ENCODE data around the gene LGR4. TPM values are rescaled to one million over a fixed set of nuclear protein-coding genes. Genes with fewer than 3 reads are reported as not detected.

The LGR4 gene
- total RNA-seq, 1 experiment from 2014 or later, result 33.4 TPM

DNA sequence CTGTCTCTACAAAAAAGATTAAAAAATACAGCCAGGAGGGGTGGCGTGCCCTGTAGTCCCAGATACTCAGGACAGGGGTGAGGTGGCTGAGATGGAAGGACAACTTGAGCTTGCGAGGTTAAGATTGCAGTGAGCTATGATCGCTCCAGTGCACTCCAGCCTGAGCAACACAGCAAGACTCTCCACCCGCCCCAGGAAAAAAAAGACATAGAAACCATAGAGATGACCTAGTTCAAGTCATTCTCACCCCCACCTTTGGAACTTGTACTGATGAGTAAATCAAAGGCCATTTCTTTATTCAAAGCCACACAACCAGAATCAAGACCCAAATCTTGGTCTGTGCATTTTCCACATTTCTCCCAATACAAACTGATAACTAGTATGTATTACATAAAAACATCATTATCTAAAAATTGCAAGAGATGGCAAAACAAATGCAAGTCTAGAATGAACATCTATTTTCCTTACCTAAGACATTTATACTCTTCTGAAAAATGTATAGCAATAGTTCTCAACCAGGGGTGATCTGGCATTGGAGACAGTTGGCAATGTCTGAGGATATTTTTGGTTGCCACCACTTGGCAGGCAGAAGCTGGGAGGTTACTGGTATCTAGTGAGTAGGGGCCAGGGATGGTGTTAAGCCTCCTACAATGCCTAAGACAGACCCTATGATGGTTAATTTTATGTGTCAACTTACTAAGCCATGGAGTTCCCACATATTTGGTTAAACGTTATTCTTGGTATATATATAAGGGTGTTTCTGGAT lies 34.6 kb downstream of the LGR4 start:
- TF ChIP-seq EZH2 (IDR thresholded peaks at IDR 0.05; ENCODE audit: low read depth), result no peak
- TF ChIP-seq, protein P1, sequence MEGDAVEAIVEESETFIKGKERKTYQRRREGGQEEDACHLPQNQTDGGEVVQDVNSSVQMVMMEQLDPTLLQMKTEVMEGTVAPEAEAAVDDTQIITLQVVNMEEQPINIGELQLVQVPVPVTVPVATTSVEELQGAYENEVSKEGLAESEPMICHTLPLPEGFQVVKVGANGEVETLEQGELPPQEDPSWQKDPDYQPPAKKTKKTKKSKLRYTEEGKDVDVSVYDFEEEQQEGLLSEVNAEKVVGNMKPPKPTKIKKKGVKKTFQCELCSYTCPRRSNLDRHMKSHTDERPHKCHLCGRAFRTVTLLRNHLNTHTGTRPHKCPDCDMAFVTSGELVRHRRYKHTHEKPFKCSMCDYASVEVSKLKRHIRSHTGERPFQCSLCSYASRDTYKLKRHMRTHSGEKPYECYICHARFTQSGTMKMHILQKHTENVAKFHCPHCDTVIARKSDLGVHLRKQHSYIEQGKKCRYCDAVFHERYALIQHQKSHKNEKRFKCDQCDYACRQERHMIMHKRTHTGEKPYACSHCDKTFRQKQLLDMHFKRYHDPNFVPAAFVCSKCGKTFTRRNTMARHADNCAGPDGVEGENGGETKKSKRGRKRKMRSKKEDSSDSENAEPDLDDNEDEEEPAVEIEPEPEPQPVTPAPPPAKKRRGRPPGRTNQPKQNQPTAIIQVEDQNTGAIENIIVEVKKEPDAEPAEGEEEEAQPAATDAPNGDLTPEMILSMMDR (conservative IDR thresholded peaks at IDR 0.05), result no peak
- Histone ChIP-seq H3K4me3 (no peak overlapping the region), H2AFZ (no peak overlapping the region), H3K79me2 (ENCODE audit: low read depth) (peaks cover 85% of the 10 kb centered on the region), H3K9me3 (ENCODE audit: insufficient read depth, low read depth) (no peaks in the 10 kb centered on the region), H3K4me2 (no peak overlapping the region), H3K27me3 (ENCODE audit: insufficient read depth, low read depth) (no peaks in the 10 kb centered on the region), H3K27ac (no peak overlapping the region), H4K20me1 (ENCODE audit: insufficient read depth) (no peaks in the 10 kb centered on the region), H3K4me1 (replicated peaks; ENCODE audit: insufficient read depth) (no peaks in the 10 kb centered on the region), H3K36me3 (ENCODE audit: low read depth) (0 out of 2 replicates have a peak, but pooled peaks cover 6% of the 10 kb centered on the region), H3K9me2 (ENCODE audit: insufficient read depth) (no peaks in the 10 kb centered on the region), H3F3A (ENCODE audit: insufficient read depth, low read depth) (no peaks in the 10 kb centered on the region)
- no peak for DNase-seq
- ChIA-PET CTCF (no interaction called here), POLR2A (ENCODE audit: unreplicated experiment) (no interaction called here)
- no TSS peak for BruUV-seq (replicated peaks)
- intact Hi-C loops (cut with micrococcal nuclease; ENCODE audit: unreplicated experiment), result no loop called here

DNA sequence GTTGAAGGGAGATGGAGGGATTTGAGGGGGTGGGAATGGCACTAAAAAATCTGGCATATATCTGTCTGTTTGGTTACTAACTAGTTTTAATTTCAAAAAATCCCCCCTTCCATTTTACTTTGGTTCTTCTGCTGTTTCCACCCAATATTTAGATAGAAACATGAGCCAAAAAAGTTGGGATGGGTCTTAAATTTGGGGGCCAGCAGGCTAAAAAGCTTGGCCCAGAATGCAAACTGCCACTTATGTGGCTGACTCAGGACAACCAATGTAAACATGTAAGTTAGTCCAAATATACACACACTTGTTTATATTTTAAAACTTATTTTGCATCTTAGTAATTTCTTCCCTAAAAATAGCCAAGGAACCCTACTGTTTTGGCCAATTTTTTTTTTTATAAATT lies 35.7 kb downstream of the LGR4 start:
- Histone ChIP-seq H2AFZ (no peak overlapping the region), H3K9me2 (ENCODE audit: insufficient read depth) (no peaks in the 10 kb centered on the region), H3K27ac (no peak overlapping the region), H3F3A (ENCODE audit: insufficient read depth, low read depth) (no peaks in the 10 kb centered on the region), H3K36me3 (ENCODE audit: low read depth) (0 out of 2 replicates have a peak, but pooled peaks cover 6% of the 10 kb centered on the region), H3K9me3 (ENCODE audit: insufficient read depth, low read depth) (no peaks in the 10 kb centered on the region), H3K79me2 (ENCODE audit: low read depth) (peaks cover 85% of the 10 kb centered on the region), H4K20me1 (ENCODE audit: insufficient read depth) (no peaks in the 10 kb centered on the region), H3K27me3 (ENCODE audit: insufficient read depth, low read depth) (no peaks in the 10 kb centered on the region), H3K4me1 (replicated peaks; ENCODE audit: insufficient read depth) (no peaks in the 10 kb centered on the region), H3K4me3 (no peak overlapping the region), H3K4me2 (no peak overlapping the region)
- BruUV-seq (replicated peaks), result no TSS peak
- TF ChIP-seq, protein P1 (conservative IDR thresholded peaks at IDR 0.05), result no peak
- no peak for TF ChIP-seq EZH2 (IDR thresholded peaks at IDR 0.05; ENCODE audit: low read depth)
- POLR2A ChIA-PET (ENCODE audit: unreplicated experiment), result no interaction called here
- intact Hi-C loops (cut with micrococcal nuclease; ENCODE audit: unreplicated experiment), result no loop called here
- no peak for DNase-seq
- CTCF ChIA-PET, result no interaction called here

DNA sequence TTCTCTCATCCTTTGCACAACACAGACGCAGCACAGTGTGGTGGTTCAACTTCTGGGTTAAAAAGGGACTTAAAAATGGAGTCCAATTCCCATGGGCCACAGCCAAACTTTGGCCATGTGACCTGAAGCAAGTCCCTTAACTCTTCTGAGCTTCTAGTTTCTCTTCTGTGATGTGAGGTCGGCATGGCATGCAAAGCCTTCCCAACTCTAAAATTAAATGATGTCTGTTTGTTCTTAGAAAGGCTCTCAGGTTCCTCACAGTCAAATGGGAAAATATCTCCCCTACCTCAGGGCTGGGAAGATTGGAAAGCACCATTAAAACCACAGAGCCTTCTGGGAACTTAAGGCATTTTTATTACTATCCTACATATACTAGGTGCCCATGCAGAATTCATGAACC lies 38.8 kb downstream of the LGR4 start:
- POLR2A ChIA-PET (ENCODE audit: unreplicated experiment), result interaction anchor here (0.6 kb wide), 1 partner anchor 19 kb away, joined by 3 read pairs; no protein-coding TSS in a partner anchor
- intact Hi-C loops (cut with micrococcal nuclease; ENCODE audit: unreplicated experiment), result no loop called here
- TF ChIP-seq, protein P1 (conservative IDR thresholded peaks at IDR 0.05), result no peak
- TF ChIP-seq EZH2 (IDR thresholded peaks at IDR 0.05; ENCODE audit: low read depth), result no peak

More for the DNA sequence above, 38.8 kb downstream of the LGR4 start:
- Histone ChIP-seq H3K27me3 (ENCODE audit: insufficient read depth, low read depth) (no peaks in the 10 kb centered on the region), H3K9me3 (ENCODE audit: insufficient read depth, low read depth) (no peaks in the 10 kb centered on the region), H3F3A (ENCODE audit: insufficient read depth, low read depth) (peaks cover 5% of the 10 kb centered on the region; the same call in 1 of the 2 replicates), H4K20me1 (ENCODE audit: insufficient read depth) (no peaks in the 10 kb centered on the region), H3K4me3 (no peak overlapping the region), H3K79me2 (ENCODE audit: low read depth) (peaks cover 73% of the 10 kb centered on the region), H2AFZ (no peak overlapping the region), H3K9me2 (ENCODE audit: insufficient read depth) (no peaks in the 10 kb centered on the region), H3K27ac (no peak overlapping the region), H3K4me2 (no peak overlapping the region), H3K36me3 (ENCODE audit: low read depth) (no peaks in the 10 kb centered on the region), H3K4me1 (replicated peaks; ENCODE audit: insufficient read depth) (peaks cover 14% of the 10 kb centered on the region; the same call in 1 of the 2 replicates)
- no TSS peak for BruUV-seq (replicated peaks)
- DNase-seq, result no peak
- CTCF ChIA-PET, result no interaction called here

Measured in PC-9 (cell line).